Astrocyte (in vitro differentiated cells and primary cell): Measurements from ENCODE around the gene WNT3A.

Source experiments
- CTCF ChIP-seq: IDR thresholded peaks from 2 replicates; pipeline ENCODE4 v1.5.1; 2011; ENCODE audit warnings: low read depth, mild to moderate bottlenecking, inconsistent platforms, low read length, moderate library complexity; ENCODE audit not compliant: insufficient read depth
- EZH2 ChIP-seq: IDR thresholded peaks from 2 replicates; pipeline ENCODE4 v1.6.1; 2012; ENCODE audit warnings: mild to moderate bottlenecking, low read length, inconsistent platforms; ENCODE audit not compliant: insufficient read depth

- TF ChIP-seq CTCF (no peak), EZH2 (no peak)
Measured at GRCh38 chr1:228070173-228070572, 63.4 kb downstream of the WNT3A start.
